K562 (cell line): ENCODE results near the gene SLC16A1.

Source experiments
- E2F6 ChIP-seq, 2 experiments: IDR thresholded peaks; 2 replicates each; pipeline ENCODE4 v1.6.1; 2011; ENCODE audit warnings: borderline replicate concordance in 1 of 2, control low read depth in 1 of 2, low read depth in 1 of 2, low read length in 1 of 2, mild to moderate bottlenecking in 1 of 2, mixed read lengths in 1 of 2, moderate library complexity in 1 of 2; ENCODE audit not compliant: insufficient read depth in 1 of 2, insufficient read length in 1 of 2, poor library complexity in 1 of 2, severe bottlenecking in 1 of 2; ENCODE audit errors: extremely low read depth in 1 of 2
- PKNOX1 ChIP-seq: fragments of 450-650 bp; IDR thresholded peaks from 2 replicates; pipeline ENCODE4 v1.6.1; 2016
- TF ChIP-seq, protein P1 (sequence below), 3 experiments: IDR thresholded peaks in 2 of 3; conservative IDR thresholded peaks in 1 of 3; 2 replicates each; pipeline ENCODE4 v1.5.1; 2011 to 2012; ENCODE audit warnings: low read length in 3 of 3, mild to moderate bottlenecking in 3 of 3, control low read depth in 2 of 3, improper control_type of control experiment in 1 of 3, inconsistent platforms in 1 of 3, low read depth in 1 of 3, mixed read lengths in 1 of 3, moderate library complexity in 1 of 3; ENCODE audit not compliant: insufficient read depth in 2 of 3

GRCh38 chr1:112881742-112882127 is 74.3 kb downstream of the SLC16A1 start:
- TF ChIP-seq, protein P1, sequence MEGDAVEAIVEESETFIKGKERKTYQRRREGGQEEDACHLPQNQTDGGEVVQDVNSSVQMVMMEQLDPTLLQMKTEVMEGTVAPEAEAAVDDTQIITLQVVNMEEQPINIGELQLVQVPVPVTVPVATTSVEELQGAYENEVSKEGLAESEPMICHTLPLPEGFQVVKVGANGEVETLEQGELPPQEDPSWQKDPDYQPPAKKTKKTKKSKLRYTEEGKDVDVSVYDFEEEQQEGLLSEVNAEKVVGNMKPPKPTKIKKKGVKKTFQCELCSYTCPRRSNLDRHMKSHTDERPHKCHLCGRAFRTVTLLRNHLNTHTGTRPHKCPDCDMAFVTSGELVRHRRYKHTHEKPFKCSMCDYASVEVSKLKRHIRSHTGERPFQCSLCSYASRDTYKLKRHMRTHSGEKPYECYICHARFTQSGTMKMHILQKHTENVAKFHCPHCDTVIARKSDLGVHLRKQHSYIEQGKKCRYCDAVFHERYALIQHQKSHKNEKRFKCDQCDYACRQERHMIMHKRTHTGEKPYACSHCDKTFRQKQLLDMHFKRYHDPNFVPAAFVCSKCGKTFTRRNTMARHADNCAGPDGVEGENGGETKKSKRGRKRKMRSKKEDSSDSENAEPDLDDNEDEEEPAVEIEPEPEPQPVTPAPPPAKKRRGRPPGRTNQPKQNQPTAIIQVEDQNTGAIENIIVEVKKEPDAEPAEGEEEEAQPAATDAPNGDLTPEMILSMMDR (IDR thresholded peaks at IDR 0.05 in 2 of 3, conservative IDR thresholded peaks at IDR 0.05 in 1 of 3; ENCODE audit: insufficient read depth in 2 of 3, low read depth in 1 of 3, low read length in 3 of 3) = no peak
- TF ChIP-seq E2F6 (IDR thresholded peaks at IDR 0.05; ENCODE audit: borderline replicate concordance in 1 of 2, extremely low read depth in 1 of 2, insufficient read depth in 1 of 2, insufficient read length in 1 of 2, low read depth in 1 of 2, low read length in 1 of 2, poor library complexity in 1 of 2, severe bottlenecking in 1 of 2) (no peak), PKNOX1 (no peak)
